NOMO-1 treated with dmso at 0.1 percent for 144 hours (cell line): ENCODE data around the gene MAMDC2.
"Not testable (repeated sequence)": the region's sequence is repeated elsewhere in the genome, so short reads cannot be mapped to it uniquely, and the experiment has no call there.

ENCODE experiments used
- DNase-seq: peaks from one replicate; lab custom pipeline; 2025; ENCODE audit not compliant: unreplicated experiment; lab: John Stamatoyannopoulos, UW

The MAMDC2 gene

GRCh38 chr9:70170151-70170790, 126.6 kb downstream of the MAMDC2 start:
- DNase-seq = no peak

GRCh38 chr9:70172532-70172931, 128.9 kb downstream of the MAMDC2 start:
- no peak for DNase-seq

- DNase-seq = no peak
Observed at GRCh38 chr9:70177121-70177520, 133.5 kb downstream of the MAMDC2 start.

DNA sequence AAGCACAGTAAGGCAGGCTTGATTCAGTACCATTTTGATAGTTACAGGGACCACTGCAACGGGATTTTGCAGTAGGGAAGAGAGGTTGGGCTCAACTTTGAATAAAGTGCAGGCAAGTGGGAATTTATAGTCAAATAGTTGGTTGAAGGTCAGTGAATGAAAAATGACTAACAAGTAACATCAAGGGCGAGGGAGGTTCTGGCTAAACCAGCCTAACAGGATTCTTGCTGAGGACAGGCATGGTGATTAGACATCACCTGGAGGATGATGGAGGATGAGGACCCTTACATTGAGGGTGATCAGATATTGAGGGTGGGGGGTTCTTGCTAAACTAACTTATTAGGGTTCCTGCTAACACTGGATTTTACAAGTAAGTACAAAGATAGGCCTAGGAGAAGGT, 149.1 kb downstream of the MAMDC2 start:
- no peak for DNase-seq

DNA sequence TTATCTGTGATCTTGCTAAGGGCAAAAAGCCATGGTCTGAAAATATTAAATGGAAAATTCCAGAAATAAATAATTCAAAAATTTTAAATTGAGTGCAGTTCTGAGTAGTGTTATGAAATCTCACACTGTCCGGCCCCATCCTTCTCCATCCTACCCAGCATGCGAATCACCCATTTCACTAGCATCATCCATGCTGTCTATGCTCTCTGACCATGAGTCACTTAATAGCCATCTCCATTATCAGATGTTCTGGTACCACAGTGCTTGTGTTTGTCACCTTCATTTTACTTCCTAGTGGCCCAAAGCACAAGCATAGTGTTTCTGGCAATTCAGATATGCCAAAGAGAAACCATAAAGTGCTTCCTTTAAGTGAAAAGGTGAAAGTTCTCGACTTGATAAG, 151.8 kb downstream of the MAMDC2 start:
- DNase-seq = no peak

DNA sequence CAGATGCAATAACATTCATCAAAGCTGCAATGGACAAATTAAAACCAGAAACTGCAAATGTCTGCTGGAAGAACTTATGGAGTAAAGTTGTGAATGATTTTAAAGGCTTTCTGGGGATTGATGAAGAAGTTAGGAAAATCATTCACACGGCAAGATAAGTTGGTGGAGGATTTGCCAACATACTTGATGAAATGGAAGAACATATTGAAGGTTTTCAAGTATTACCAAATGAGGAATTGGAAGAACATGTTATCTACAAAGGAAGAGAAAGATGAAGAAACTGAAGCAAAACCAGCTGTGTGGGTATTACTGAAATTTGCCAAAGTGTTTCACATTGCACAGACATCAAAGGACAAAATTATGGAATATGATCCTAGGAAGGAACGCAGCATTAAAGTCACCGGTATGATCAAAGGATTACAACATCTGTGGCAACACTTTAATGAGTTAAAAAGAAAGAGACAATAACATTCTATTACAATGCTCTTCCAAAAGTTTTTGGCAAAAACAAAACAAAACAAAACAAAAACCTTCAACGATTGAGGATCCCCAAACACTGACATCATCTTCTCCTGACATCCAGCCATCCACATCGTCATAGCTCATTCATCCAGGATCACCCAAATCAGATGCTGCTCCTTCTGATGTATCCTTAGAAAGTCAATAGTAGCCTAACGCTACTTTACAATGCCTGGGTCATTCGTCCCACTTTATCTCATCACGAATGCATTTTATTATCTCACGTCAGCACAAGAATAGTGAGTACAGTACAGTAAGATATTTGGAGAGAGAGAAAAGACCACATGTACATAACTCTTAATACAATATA, 153.8 kb downstream of the MAMDC2 start:
- DNase-seq = no peak

- DNase-seq = not testable (repeated sequence)
Observed at GRCh38 chr9:70204743-70205142, 161.1 kb downstream of the MAMDC2 start.

DNA sequence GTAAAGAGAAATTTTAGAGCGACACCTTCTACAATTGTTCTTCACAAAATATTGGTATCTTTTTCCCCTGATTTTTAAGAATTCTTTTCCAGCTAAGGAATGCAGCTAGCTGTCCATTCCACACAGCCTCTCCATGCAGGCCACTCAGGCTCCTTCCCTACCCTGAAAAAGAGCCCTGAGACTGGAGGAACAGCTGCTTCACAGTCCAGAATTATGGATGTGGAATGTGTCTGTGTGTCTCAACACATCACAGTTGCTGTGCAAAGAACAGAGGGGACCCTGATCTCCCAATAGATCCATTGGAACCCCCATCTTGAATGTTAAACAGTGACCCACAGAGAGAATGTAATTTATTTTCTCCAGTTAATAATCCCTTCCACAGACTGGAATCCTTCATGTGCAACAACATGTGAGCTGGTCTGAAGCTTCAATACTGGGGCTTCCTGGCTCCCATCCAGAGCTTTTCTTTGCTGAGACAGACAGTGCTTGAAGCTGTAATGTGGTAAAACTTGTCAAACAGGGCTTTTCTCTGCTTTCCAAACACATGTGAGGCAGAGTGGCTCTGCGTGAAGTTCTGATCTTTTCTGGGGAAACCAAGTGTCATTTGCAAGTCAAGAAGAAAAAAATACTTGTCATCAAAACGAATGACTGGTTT, 161.8 kb downstream of the MAMDC2 start:
- DNase-seq = no peak

DNA sequence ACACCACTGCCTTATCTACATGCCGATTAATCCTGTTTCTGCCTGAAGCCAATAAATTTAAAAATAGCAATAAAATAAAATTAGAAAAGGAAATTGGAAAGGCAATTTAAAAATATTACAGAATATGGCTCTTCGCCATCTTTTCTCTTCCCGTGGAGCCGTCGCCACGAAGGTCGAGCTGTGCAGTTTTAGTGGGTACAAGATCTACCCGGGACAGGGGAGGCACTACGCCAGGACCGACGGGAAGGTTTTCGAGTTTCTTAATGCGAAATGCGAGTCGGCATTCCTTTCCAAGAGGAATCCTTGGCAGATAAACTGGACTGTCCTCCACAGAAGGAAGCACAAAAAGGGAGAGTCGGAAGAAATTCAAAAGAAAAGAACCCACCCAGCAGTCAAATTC, 173.4 kb downstream of the MAMDC2 start:
- DNase-seq = no peak

GRCh38 chr9:70218767-70219166, 175.1 kb downstream of the MAMDC2 start:
- DNase-seq = no peak

DNA sequence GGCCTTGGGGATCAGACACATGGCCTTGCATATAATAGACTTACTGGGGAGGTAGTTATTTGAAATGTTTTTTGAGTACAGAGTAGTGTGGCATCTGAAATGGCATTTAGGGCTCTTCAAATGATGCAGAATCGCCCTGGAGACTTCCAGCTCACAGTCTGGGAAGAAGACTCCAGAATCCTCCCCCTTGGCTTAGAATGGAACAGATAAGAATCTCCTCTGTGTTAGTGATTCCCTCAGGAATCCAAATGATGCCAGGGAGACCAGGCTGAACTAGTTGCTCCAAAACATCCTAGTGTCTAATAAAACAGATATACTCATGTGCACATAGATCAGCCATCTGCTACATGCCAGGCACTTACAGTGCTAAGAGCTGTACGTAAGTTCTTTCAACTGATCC, 176.6 kb downstream of the MAMDC2 start:
- no peak for DNase-seq

DNA sequence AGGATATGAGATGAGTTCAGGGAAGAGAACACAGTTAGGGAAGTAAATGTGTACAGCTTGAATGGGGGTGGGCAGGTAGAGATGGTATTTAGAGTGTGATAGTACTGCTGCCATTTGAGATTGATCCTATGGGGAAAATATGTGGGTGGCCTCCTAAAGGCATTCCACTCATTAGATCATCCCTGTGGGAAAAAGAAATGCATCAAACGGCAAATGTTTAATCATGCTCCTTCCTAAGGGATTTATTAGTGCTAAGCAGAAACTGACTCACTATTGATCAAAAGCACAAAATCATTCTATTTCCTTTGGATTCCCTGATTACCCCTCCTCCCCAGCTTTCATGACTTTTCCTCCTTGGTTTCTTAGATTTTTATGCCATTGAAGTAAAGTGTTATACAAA, 178.7 kb downstream of the MAMDC2 start:
- DNase-seq = no peak

GRCh38 chr9:70228118-70228517, 184.5 kb downstream of the MAMDC2 start:
- no peak for DNase-seq

GRCh38 chr9:70228611-70229010, 185.0 kb downstream of the MAMDC2 start:
- DNase-seq = no peak

DNA sequence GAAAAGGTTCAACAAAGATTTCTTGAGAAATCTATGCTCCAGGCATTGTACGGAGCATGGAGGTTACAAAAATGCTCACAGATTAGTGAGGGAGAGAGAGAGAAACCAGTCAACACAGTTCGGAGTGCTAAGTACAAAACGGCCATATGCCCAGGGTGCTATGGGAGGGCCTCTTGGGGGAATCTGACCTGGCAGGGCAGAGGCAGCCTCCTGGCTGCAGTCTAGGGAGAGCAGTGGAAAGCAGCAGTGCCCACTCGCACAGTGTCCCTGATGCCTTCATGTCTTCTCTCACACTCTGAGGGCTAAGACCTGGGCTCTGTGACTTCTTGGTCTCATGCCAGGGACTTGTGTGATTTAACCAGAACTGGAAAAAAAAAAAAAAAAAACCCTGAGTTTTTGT, 185.4 kb downstream of the MAMDC2 start:
- no peak for DNase-seq

- DNase-seq = no peak
Observed at GRCh38 chr9:70229579-70229978, 185.9 kb downstream of the MAMDC2 start.

DNA sequence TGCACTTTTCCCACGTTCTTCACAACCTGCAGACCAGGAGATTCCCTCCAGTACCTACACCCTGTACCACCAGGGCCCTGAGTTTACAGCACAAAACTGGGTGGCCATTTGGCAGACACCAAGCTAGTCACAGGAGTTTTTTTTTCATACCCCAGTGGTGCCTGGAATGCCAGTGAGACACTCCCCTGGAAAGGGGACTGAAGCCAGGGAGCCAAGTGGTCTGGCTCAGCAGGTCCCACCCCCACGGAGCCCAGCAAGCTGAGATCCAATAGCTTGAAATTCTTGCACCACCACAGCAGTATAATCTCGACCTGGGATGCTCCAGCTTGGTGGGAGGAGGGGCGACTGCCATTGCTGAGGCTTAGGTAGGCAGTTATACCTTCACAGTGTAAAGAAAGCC, 188.8 kb downstream of the MAMDC2 start:
- DNase-seq = no peak

- DNase-seq = not testable (repeated sequence)
Observed at GRCh38 chr9:70234208-70234607, 190.6 kb downstream of the MAMDC2 start.

GRCh38 chr9:70245952-70246351, 202.3 kb downstream of the MAMDC2 start:
- DNase-seq = not testable (repeated sequence)

- no peak for DNase-seq
Observed at GRCh38 chr9:70250221-70250620, 206.6 kb downstream of the MAMDC2 start.

GRCh38 chr9:70255486-70255885, 211.8 kb downstream of the MAMDC2 start:
- no peak for DNase-seq

GRCh38 chr9:70256123-70256551, 212.5 kb downstream of the MAMDC2 start:
- DNase-seq = no peak
